ENCODE data around the gene LGALS12.

GRCh38 chr11:63505857-63506528 is at the start of gene LGALS12:
- TF ChIP-seq CTCF (conservative IDR thresholded peaks at IDR 0.05; ENCODE audit: low read length) (no peak), EZH2phosphoT487 (IDR thresholded peaks at IDR 0.05; ENCODE audit: borderline replicate concordance) (no peak)

Data from Loucy (cell line).